Measurements from ENCODE around the gene EZH1.
"Not testable (repeated sequence)": the region's sequence is repeated elsewhere in the genome, so short reads cannot be mapped to it uniquely, and the experiment has no call there.

Gene EZH1

DNA sequence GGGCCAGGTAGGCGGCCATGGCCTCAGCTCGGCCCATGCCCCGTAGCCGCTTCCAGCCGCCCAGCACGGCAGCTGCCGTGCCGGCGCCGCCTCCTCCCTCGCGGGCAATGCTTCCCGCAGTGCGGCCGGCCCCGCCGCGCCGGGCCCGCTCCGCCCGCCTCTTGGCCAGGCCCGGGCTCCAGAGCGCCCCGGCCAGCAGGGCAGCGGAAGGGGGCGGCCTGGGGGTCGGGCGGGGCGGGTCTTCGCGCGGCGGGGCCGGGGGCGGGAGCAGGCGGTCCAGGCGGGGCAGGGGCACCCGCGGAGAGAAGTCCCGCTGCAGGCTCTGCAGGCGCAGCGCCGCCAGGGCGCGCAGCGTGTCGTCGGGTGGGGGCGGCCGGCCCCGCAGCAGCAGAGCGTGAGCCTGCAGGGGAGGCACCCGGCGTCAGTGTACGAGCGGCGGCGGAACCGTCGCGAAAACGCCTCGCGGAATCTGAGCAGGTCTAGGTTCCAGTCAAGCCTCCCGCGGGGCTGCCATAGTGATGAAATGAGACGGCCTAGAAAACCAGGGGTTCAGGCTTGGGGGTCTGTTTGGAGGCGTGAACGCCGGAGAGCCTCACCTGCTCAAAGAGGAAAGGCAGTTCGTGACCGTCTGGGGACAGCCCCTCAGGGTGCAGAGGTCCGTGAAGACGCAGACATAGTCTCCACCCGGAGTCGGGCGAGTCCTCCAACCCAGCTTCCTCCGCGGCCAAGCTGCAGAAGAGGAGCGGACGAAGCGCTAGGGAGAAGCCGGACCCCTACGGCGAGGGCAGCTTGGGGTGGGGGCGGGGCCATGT lies 74.7 kb downstream of the EZH1 start:
- DNase-seq (ENCODE audit: low read depth, low spot score), result no peak

DNA sequence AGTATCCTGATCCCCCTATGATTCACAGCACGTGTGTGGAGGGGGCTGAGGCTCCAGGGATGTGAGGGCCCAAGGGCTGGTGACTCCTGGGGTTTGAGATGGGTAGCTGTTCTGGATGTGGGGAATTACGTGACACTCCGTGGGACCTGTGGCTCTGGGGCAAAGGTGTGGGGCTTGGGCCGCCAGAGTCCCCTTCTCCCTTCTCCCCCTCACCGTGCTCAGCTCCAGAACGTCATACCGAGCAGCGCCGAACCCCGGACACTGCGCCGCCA lies 75.2 kb downstream of the EZH1 start:
- DNase-seq (ENCODE audit: low read depth, low spot score), result no peak

DNA sequence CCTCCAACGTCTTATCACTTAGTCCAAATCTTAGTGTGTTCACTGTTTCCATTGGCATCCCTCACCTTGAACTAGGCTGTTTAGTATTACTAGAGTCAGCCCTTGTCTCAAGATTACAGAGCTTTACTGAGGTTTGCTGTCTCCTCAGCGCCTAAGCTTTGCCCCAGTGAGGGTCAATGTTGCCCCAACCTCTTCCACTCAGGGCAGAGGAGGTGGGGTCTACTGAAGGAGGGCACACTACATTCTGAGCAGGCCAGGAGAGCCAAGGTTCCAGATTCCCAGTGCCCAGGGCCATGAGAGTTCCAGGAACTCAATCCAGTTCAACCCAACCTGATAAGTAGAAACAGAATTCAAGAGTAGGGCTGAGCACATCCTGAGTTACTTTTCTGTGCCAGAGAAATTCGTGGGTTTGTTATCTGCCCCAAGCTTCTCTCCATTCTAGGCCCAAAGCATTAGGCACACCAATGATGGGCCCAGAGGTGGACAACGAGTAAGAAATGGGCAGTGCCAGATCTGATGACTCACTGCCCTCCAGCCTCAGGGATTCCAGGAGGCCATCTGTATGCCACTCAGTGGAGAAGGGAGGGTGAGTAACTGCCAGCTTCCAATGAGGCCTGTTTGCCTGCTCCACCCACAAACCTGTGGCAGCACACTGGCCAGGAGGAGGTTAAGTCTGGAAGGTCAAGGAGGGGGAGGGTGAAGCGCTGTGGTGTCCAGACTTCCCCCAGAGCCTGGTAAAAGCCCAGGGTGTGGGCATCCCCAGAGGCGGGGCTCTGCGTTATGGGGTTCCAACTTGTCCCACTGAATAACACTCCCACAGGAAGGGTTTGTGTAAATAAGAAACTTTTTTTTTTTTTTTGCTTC lies 77.5 kb downstream of the EZH1 start:
- DNase-seq (ENCODE audit: low read depth, low spot score), result no peak

DNA sequence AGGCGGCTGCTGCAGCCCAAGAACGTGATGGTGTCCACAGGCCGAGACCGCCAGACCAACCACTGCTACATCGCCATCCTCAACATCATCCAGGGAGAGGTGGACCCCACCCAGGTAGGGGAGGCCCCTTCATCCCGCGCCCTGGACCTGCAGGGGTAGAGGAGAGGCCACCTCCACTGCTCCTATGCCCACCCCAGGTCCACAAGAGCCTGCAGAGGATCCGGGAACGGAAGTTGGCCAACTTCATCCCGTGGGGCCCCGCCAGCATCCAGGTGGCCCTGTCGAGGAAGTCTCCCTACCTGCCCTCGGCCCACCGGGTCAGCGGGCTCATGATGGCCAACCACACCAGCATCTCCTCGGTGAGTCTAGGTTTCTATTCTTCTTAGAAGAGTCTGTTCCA lies 78.7 kb downstream of the EZH1 start:
- not testable (repeated sequence) for DNase-seq (ENCODE audit: low read depth, low spot score)

DNA sequence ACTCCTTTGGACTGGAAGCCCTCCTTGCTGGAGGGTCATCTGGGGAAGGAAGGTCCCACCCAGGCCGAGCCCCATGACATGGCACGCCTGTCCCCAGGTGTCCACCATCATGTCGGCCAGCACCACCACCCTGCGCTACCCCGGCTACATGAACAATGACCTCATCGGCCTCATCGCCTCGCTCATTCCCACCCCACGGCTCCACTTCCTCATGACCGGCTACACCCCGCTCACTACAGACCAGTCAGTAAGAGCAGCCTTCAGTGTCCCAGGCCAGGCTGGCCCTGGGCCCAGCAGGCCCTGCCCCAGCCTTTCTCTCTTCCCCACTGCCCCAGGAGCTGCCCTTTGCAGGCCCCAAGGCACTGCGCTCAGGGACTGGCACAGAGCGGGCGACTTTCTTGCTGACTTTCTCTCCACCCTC lies 79.2 kb downstream of the EZH1 start:
- DNase-seq (ENCODE audit: low read depth, low spot score), result no peak

DNA sequence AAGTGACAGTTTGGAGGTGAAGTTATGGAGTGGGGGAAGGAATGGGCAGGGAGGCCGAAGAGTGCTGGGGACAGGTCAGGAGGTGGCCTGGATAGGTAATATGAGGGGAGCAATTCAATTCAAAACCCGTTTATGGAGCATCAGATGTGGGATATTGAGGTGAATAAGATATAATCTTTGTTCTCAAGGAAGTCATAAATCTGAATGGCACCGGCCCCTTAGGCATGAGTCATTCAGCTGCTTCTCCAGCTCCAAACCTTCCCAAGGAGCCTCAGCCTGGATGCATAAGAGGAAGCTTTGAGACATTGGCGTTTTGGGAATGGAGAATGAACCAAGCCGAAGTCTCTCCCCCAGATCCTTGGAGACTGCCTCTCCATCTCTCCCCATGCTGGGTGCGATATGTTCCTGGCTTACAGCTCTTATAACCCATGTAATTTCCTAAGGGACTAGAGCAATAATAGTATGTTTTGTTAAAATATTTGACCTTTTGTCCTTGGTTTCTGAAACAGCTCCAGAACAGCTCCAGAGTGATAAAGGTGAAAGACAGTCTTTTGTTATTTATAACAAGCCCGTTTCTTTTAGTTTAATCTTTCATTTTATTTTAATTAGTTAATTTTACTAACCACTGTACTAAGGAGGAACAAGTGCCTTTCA lies 84.0 kb downstream of the EZH1 start:
- DNase-seq (ENCODE audit: low read depth, low spot score), result no peak

DNA sequence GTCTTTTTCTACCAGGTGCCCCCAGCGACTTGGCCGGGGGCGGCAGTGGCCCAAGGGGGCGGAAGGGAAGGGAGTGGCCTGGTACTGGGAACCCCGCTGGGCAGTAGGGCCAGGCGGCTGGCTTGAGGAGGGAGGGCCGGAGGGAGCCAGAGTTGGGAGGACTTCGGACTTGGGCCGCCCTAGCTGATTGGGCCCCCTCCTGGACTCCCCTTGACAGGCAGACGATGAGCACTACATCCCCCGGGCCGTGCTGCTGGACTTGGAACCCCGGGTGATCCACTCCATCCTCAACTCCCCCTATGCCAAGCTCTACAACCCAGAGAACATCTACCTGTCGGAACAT lies 84.9 kb downstream of the EZH1 start:
- not testable (repeated sequence) for DNase-seq (ENCODE audit: low read depth, low spot score)

DNA sequence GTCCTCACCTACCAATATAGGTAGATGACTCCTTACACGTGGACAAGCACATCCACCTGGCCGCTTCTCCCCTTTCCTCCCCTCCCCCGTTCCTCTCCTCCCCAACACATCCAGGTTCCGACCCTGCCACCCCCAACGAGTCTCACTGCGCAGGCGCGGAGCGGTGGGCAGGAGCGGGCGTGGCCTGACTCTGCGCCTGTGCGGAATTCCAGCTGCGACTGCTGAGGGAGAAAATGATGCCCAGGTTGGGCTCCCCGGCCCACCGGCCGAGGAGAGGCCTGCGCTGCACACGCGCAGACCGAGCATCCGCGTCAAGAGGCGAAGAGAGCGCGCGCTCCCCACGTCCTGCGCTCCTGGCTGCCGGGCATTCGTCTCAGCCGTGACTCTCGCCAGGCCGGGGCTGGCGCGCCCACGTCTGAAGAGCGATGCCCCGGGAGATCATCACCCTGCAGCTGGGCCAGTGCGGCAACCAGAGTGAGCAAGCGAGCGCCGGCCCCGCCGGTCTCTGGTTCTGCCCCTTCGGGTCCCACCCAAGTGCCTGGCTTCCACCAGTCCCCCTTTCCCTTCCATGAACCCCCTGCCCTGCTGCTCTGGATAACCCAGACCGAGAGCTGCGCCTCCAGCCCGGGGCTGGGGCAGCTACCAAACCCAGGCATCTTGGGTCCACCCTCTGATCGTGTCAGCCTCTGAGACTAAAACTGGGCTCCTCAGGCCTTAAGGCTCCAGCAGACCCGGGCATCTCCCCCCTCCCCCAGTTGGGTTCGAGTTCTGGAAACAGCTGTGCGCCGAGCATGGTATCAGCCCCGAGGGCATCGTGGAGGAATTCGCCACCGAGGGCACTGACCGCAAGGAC lies 85.5 kb downstream of the EZH1 start, which contains the start of gene TUBG2:
TUBG2 (plus strand) TSS at position 206 of the 853 bp plus-strand sequence; CDS start at position 426, 220 bp downstream.
- no peak for DNase-seq (ENCODE audit: low read depth, low spot score)

DNA sequence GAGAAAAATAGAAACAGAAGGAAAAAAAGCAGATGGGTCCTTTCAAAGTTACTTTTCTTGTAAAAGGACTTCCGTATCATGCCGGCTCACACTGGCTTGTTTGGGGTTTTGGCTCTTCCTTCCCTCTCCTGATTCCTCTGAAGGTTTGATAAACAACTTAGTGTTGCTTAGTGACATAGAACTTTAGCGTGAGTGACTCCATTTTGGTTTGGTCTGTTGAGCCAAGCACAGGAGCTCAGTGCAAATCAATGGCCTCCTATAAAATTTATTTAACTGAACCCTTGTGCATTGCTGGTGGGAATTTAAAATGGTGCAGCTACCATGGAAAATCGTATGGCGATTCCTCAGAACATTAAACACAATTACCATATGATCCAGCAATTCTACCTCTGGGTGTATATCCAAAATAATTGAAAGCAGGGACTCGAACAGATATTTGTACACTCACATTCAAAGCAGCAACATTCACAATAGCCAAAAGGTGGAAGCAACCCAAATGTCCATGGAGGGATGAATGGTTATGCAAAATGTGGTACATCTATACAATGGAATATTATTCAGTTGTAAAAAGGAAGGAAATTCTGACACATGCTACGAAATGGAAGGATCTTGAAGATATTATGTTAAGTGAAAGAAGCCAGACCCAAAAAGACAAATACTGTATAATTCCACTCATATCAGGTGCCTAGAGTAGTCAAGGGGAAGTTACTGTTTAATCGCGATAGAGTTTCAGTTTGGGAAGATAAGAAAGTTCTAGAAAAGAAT lies 86.8 kb downstream of the EZH1 start:
- no peak for DNase-seq (ENCODE audit: low read depth, low spot score)

DNA sequence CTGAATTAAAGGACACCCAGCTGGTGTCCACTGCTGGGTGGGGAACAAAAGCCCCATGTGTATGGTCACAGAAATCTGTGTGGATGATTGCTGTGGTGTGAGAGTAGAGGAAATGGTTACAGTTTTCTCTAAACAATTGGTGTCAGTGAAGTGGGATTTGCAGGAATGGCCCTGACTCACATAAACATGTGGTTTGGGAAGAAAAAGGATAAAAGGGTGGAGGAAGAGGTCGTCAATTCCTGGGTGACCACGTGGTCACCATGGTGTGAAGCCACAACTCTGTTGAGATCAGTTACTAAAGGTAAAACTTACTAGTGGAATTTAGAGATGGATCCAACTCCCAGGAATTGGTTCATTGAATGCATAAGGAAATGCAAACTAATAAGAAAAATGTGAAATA lies 89.3 kb downstream of the EZH1 start:
- no peak for DNase-seq (ENCODE audit: low read depth, low spot score)

DNA sequence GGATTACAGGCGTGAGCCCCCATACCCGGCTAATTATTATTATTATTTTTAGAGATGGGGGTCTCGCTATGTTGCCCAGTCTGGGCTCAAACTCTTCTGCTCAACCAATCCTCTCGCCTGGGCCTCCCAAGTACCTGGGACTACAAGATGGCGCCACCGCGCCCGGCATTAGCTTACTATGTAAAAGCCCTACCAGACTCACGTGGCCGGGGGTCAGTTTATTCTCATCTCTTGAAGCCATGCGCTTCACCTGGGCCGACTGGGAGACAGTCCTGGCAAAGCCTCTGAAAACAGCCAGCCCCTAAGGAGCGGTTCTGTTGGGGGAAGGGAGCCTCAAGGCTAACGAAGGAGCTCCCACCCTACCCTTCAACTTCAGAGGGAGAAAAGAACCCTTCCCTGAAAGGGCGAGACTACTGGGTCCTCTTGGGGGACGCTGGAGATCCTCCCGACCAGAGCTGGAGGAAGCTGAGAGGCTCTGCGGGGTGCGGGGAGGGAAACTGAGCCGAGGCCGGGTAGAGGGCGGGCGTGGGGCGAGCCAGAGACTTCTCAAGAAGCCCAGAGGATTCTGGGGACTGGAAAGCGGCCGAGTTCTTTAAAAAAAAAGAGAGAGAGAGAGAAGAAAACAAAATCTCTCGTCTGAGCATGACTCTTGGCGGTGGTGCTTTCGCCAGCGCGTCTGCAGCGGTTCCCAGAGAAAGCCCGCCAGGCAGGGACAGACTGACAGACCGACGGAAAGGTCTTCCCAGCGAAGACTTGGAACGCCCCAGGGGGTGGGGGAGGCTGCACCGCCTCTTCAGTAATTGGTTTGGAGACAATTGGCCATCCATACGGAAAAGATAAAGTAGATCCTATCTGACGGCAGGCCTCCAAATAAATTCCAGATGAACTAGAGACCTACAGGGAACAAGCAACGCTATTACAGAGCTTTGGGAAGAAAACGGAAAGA lies 91.4 kb downstream of the EZH1 start:
- DNase-seq (ENCODE audit: low read depth, low spot score), result no peak

DNA sequence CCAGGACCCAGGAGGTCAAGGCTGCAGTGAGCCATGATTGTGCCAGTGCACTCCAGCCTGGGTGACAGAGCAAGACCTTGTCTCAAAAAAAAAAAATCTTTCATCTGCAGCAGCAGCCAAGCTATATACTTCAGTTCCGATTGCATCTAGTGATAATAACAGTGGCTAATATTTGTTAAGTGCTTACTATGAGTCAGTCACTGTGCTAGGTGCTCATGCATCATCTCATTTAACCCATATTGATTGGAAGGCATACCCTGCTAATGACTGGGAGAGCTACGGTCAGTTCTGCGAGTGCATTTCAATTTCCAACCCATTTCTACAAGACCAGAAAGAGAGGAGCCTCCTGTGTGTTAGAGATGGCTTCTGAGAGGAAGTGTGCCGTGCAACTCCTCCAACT lies 93.4 kb downstream of the EZH1 start:
- DNase-seq (ENCODE audit: low read depth, low spot score), result no peak
